HCEC 1CT (cell line): ENCODE measurements around the gene CCT5.
A peak's percentile ranks its signal among the peaks of the same experiment; 100 is the strongest.

Experiments
- DNase-seq: peaks from one replicate; pipeline ENCODE4 v3.0.0-alpha.2; 2017

Gene CCT5

DNA sequence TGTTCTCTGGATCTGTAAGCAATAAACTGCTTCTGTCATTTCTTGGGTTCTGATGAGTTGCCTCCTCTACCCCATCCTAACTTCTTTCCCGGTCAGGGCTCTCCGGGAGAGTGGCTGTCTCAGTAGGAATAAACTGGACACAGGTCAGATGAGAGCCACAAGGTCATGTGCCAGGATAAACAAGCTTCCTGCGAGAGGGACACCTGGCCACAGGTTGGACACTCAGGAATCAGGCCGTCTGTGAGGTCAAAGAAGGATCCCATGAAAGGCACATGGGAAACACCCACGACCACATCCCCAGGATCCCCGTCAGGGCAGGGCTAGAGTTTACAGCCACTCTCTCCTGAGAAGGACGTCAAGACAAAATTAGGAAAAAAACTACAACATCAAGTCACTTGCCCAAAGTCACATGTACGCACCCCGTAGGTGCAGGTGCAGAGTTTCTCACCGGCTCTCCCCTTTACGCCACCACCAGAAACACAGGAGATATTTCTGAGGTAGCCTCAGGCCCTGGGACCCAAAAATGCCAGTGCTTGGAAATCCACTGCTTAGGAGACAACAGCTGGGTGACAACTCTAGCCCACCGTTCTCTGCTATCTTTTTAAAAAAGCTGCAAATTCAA lies 28.7 kb downstream of the CCT5 start:
- DNase-seq: no peak

DNA sequence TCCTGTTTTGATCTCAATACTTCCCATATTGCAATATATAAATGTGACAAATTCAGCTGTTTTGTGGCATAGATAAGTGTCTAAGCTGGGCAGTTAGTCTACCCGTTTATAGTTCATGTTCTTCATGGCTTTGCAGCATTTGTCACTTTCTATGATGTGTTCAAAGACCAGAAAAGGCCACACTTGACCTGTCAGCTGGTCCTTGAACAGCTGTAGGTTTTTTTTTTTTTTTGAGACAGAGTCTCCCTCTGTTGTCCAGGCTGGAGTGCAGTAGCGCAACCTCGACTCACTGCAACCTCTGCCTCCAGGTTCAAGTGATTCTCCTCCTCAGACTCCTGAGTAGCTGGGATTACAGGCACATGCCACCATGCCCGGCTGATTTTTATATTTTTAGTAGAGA lies 29.2 kb downstream of the CCT5 start:
- no peak for DNase-seq

DNA sequence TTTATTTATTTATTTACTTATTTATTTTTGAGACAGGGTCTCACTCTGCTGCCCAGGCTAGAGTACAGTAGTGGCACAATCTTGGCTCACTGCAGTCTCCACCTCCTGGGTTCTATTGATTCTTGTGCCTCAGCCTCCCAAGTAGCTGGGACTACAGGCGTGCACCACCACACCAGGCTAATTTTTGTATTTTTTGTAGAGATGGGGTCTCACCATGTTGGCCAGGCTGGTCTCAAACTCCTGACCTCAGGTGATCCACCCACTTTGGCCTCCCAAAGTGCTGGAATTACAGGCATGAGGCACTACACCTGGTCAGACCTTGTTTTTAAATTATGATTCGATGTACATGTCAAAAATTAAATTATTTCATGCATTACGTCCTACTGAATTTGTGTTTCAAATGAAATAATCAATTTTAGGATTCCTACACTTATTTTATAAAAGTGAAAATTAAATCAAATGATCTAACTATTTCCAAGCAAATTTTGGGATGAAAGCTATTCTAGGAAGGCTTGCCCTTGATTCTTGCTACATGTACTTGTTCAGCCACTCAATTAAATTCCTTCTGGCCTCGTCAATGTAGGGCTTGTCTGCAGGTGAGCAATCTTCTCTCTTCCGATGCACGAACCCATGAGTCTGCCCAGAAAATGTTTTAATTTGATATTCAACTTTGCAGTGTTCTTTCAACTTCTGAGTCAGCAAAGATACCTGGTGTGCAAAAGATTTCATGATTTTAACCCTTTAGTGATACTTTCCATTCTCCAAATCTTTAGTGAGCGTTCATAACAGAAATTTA lies 30.0 kb downstream of the CCT5 start:
- no peak for DNase-seq

DNA sequence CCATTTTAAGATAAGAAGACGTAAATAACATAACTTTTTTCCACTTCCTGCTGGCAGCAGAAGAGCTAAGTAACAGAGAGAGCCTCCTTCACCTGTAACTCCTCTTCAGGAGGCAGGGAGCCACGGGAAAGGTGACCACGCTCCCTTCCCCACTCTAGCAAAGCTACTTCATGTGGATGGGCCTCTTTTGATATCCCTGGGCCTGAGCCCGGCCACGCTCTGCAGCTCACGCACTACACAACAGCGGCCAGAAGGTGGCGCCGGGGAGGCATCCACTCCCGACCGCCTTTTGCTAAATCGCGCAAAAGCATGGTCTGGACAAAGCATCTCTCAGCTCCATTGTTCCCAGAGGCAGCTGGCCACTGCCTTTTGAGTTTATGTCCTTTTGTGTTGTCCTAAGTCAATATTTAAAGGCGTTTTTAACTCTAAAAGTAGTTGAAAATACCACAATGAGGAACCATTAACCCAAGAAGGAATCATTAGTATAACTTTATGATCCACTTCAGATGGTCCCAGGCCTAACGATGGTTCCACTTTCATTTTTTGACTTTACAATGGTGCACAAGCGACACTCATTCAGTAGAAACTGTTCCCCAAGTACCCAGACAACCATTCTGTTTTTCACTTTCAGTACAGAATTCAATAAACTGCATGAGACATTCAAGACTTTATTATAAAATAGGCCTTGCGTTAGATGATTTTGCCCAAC lies 34.0 kb downstream of the CCT5 start:
- DNase-seq: peak; percentile 63

DNA sequence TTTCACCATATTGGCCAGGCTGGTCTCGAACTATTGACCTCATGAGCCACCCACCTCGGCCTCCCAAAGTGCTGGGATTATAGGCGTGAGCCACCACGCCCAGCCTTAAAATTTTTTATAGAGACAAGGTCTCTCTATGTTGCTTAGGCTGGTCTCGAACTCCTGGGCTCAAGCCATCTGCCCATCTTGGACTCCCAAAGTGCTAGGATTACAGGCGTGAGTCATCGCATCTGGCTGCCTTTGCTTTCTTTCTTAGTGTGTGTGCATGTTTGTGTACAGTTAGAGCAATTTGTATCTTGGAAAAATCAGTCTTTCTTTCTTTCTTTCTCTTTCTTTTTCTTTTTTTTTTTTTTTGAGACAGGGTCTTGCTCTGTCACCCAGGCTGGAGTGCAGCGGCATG lies 35.3 kb downstream of the CCT5 start:
- peak; percentile 63 for DNase-seq

DNA sequence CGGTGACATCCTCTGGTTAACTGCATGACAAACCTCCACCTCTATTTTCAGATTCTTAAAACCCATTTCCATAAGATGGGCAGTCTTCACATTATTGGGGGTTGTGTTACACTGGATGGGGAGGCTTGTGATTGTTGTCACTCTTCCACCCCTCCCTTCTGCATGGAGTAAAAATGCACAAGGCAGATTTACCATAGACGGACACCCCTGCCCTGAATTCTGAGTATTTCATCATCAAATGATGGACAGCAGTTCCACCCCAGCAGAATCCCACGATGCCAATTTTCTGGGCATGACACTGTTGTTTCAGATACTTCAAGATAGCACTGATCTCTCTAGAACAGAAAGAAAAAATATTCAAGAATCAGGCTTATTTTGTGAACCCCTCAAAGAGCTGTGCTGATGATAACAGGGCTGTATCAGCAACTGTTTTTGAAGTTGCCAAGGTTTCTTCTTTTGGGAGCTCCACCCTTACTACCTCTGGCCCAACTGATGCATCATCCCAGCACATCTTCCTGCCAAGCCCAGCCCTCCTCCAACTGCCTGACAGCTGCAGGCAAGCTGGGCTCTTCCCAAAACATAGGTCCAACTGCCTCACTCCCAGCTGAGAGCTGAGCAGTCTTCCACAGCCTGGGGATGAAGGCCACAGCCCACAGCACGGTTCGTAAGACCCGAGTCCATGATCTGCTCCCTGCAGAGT lies 36.2 kb downstream of the CCT5 start:
- DNase-seq: peak; percentile 18

DNA sequence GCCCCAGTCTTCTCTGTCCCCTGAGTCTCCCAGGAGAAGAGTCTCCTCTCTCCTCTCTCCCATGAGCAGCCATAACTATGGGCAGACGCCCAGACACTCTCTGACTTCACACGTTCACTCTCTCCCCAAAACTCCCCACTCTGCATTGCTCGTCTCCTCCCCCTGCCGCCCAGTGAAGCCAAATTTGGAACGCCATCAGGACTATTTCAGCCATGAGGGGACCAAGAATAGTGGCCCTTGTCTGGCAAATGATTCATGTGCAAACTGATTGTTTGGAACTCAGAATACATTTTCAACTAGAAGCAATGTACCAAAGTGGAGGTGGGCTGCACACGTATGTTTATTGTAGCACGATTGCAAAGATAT lies 36.8 kb downstream of the CCT5 start:
- DNase-seq: no peak

DNA sequence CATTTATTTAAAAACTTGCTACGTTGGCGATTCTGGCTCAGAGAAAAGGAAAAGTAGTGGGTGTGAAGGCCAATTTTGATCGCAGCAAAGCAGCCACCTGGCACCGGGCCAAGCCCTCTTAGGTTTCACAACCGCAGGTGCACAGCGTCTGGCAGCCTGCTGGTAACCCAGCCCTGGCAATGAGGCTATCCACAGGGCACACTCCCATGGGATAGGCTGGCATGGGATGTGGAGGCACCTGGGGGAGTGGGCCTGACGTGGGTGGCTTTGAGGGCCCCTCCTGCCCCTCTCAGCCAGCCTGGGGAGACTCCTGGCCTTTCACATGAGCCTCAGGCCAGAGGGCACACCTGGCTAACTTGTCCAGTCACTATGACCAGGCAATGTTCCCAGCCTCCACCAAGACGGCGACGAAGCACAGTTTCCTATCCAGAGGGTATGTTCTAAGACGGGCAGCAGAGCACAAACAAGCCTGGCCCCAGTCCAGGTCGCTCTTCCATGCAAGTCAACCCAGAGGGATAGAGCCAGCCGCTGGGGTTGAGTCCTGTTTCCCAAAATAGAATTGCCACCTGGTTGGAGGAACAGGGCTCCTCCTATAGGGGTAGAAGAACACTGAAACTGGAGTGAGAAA lies 38.6 kb downstream of the CCT5 start:
- DNase-seq: no peak

DNA sequence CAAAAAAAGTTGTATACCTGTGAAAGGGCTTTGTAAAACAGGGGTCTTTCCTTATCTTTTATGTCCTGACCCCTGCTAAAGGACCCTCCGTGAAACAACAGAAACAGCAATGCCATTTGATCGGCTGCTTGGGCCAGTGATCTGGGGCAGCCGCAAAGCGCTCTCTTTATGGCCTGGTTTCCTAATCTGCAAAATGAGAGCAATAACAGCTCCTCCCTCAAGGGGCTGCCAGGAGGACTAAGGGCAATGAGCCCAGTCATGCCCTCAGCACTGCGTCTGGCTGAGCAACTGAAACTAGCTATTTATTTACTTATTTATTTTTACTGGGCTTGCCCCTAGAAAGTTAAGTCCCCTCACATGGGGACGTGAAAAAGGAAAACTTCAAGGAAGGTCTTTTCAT lies 39.3 kb downstream of the CCT5 start:
- no peak for DNase-seq

DNA sequence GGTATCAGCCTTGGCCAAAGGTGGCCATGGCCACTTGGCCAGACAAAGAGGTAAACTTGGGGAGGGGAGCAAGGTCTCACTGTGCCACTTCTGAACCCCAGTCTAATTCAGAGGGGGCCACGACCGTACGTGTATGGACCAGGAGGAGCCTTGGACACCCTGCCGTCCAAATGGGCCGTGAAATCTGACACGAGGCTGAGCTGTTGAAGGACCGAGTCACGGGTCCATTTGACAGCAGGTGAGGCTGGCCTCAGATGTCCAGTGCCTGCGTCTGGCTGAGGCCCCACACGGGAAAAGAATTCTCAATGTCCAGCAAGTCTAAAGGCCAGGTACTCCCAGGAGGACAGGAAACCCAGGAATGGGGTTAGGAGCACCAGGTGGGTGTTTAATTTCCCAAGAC lies 39.9 kb downstream of the CCT5 start:
- no peak for DNase-seq

DNA sequence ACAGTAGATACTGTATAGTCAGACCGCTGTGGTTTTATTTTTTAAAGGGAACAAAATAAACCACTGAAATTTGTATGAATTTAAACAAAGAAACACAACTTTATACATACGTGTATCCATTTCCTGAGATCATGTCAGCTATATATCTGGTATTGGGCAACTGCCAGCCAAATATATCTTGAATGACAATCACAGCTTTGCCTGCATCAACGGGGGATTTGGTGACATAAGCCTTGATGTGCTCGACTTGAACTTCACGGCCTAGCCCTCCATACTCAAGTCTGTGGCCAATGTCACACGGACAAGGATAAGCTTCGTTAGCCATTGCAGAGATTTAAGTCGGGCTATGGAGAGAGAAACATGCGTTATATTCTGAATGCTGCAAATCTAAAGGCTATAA lies 40.4 kb downstream of the CCT5 start:
- no peak for DNase-seq

DNA sequence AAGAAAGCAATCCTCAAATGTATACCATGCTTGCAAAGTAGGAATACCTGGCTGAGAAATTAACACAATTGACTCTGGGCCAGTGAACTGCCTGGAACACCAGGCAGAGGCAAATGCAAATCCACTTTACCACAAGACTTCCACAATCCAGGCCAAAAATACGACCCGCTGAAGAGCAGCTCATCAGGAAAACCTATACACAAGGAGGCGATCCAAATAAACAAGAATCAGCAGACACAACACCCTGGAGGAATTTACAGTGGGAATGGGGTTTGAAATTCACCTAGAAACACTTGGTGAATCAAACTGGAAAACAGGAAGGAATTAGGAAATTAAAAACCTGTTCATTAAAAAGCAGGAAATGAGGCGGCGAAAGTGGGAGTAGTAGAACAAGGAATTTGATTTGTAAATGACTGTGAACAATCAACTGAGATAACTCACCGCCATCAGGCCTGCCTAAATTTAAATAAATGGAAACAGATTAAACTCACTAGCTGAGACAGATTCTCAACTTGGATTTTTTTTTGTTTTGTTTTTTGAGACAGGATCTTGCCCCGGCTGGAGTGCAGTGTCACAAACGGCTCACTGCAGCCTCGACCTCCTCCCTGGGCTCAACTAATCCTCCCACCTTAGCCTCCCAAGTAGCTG lies 41.7 kb downstream of the CCT5 start:
- DNase-seq: no peak

DNA sequence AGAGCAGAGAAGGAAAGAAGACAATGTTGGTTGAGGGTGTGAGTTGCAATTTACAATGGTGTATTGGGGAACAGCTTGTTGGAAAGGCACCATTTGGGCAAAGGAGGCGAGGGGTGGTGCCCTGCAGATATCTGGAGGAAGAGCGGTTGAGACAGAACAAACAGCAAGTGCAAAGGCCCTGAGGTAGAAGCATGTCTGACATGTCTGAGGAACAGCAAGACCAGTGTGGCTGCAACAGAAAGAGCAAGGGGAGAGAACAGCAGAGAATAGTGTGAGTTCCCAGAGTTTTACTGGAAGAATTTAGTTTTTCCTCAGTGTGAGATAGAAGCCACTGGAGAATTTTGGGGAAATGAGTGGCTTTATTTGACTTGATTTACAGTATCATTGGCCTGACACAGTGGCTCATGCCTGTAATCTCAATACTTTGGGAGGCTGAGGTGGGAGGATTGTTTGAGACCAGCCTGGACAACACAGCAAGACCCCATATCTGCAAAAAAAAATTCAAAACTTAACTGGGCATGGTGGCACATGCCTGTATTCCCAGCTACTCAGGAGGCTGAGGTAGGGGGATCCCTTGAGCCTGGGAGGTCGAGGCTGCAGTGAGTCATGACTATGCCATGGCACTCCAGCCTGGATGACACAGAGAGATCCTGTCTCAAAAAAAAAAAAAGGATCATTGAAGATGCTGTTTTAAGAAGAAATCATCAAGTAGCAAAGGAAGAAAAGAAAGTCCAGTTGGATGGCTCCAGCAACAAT lies 44.0 kb downstream of the CCT5 start:
- no peak for DNase-seq

DNA sequence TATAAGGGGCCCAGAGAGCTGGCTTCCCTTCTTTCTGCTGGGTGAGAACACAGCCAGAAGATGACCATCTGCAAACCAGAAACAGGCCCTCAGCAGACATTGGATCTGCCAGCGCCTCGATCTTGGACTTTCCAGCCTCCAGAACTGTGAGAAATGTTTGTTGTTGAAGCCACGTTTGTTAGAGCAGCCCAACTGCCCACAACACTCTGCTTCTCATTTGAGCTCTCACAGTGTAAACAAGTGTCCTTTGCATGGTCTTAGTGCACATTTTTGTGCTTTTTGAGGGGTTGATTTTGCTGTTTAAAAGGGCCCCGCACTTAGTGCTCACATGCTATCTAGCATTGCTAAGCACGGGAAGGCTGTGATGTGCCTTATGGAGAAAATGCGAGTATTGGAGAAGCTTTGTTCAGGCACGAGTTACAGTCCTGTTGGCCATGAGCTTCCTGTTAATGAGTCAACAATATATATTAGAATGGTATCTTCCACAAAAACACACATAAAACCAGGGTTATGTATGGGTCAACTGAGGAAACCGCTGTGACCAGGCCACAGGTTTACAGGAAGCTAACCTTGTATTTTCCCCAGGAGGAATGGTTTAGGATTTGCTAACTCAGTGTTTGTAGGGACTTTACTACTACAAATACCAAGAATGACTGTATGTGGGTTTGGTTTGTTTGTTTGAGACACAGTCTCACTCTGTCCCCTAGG lies 45.7 kb downstream of the CCT5 start:
- no peak for DNase-seq

DNA sequence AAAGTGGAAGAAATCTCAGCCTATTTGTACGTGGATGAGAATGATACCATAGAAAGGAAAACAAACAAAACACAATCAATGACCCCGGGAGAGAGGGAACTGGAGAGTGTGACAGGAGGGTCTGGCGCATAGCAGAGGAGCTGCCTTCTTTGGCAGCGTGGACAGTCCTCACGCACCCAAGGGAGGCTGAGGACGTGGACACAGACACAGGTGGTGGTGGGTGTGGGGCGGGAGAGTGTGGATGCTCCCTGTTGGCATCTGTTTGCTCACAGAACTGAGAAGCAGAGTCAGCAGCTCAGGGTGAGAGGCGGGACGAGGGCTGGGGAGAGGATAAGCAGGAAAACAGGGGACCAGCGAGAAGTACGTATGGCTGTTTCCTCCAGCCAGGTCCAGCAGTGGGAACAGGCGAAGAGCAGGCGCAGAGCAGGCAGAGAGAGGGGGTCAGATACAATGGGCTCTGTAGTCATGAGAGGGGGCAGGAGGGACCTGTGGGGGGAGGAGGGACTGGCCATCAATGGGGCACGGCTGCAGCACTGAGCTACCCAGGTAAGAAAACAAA lies 47.6 kb downstream of the CCT5 start:
- no peak for DNase-seq

DNA sequence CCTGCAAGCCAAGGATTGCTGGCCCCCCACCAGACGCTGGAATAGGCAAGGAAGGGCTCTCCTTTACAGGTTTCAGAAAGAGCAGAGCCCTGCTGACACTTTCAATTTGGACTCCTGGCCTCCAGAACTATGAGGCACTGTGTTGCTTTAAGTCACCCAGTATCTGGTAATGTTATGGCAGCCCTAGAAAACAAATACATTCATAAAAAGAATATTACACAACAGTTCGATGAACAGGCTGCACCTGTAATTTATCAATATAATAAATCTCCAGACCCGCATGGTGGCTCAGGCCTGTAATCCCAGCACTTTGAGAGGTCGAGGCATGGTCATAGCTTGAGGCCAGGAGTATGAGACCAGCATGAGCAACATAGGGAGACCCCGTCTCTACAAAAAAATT lies 50.2 kb downstream of the CCT5 start:
- no peak for DNase-seq

DNA sequence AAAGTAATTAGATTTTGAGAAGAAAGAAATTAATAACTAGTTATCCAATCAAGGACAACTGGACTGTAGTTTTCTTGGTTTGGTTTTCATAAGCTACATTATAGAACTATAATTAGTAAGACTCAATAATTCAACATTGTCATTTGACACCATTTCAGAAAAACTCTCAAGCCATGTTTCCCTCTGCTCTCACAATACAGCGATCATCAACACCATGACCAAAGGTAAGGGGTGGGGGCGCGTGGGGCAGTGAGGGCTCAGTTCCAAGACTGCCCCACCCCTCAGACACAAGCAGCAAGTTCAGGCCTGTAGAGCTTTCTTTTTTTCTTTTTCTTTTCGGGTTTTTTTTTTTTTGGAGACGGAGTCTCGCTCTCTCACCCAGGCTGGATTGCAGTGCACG lies 51.2 kb downstream of the CCT5 start:
- no peak for DNase-seq

DNA sequence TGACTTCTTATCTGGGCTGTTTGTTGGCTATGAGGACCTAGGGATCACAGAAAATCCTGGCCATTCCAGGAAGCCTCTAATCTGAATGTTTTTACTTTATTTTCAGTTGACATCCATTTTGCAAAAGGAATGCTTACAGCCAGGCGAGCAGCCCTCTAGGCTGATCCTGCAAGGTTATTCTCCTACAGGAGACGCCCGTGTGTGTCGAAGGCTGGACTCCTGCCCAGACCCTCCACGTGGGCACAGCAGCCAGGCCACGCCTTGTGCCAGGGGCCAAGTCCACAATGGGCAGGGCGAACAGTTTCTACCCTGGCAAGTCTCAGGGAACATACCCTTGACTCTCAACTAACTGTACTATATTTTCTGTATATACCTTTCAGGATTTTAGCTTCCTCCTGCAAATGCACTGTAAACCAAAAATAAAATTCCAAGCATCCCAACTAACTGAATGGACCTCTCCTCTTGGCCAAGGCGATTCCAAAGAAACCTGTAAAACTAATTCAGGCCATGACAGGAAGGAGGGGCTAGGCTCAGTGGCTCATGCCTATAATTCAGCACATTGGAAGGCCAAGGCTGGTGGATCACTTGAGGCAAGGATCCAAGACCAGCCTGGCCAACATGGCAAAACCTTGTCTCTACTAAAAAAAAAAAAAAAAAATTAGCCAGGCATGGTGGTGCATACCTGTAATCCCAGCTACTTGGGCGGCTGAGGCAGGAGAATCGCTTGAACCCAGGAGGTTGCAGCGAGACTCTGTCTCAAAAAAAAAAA lies 51.9 kb downstream of the CCT5 start:
- no peak for DNase-seq

DNA sequence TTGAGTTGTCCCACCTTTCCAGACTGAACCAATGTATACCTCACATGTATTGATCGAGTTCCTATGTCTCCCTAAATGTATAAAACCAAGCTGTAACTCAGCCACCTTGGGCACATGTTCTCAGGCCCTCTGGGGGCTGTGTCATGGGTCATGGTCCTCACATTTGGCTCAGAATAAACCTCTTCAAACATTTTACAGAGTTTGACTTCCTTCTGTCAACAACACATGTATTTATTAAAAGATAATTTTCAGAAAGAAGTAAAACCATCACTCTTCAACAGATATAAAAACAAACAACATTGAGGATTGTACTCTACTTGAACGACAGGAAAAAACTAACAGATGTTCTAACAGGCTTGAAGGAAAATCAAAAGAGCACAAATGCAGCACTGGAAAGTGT lies 53.1 kb downstream of the CCT5 start:
- DNase-seq: no peak

DNA sequence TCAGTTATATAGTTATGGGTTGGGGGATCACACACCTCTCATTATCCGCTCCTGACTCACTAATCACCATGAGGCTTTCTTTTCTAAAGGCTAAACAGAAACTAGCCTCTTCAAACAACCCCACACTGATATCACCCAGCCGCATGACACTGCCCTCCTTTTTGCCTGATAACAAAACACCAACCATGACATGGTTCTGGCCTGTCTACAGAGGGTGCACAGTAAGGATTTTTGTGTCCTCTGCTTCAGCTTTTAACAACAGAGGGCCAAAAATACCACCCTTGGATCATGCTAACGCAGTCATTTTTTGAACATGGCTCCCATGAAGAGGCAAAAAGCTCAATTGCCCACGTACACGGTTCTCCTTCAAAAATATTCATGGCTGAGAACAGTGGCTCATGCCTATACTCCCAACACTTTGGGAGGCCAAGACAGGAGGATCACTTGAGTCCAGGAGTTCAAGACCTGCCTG lies 53.7 kb downstream of the CCT5 start:
- no peak for DNase-seq
